HG03097 (cell line): ENCODE data around the gene MT1E.
"Not testable (repeated sequence)": the region's sequence is repeated elsewhere in the genome, so short reads cannot be mapped to it uniquely, and the experiment has no call there.

Experiments
- ATAC-seq: cut with Tn5 transposase; IDR thresholded peaks from one replicate; pipeline ENCODE4 v1.9.1; 2021; ENCODE audit not compliant: unreplicated experiment, low FRiP score

Gene MT1E

GRCh38 chr16:56643080-56643778 is 17.6 kb downstream of the MT1E start:
- ATAC-seq, result no peak

GRCh38 chr16:56643833-56644232 is 18.3 kb downstream of the MT1E start:
- no peak for ATAC-seq

- no peak for ATAC-seq
These were observed 19.7 kb downstream of the MT1E start for GRCh38 chr16:56645311-56645710.

GRCh38 chr16:56645838-56646237 is 20.3 kb downstream of the MT1E start:
- no peak for ATAC-seq

DNA sequence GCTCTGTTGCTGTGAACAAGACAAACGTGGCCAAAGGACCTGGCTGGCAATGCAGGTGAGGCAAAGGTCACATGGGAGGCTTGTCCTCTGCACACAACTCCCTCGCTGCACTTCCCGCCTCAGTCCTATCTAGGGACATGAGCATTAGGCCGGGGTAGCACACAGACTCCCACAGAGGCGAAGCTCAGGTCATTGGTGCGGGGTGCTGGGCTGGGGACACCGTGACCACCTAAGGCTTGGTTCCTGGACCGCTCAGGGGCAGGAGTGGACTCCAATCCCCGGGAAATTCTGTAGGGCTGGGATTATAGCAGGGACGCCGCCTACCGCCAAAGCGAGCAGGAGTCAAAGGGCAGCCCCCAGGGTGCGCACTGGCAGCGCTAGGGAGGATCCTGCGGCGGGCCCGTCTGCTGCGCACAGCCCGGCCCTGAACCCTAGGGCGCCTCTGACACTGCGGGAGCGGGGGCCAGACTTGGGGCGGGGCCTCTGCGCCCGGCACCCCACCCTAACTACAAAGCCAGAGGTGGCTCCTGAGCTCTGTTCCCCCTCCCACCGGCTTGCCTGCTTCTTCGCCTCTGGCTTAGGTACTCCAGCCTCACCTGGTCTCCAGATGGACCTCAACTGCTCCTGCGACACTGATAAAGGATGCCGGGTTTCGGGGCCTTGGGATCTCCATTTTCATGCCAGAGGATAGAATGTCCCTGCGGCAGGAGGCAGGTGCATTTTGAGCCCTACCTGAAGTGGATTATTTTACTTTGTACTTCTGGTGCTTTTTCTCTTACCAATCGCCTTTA is 22.3 kb downstream of the MT1E start:
- no peak for ATAC-seq

GRCh38 chr16:56649271-56649670 is 23.7 kb downstream of the MT1E start:
- no peak for ATAC-seq

GRCh38 chr16:56649820-56650219 is 24.2 kb downstream of the MT1E start:
- no peak for ATAC-seq

DNA sequence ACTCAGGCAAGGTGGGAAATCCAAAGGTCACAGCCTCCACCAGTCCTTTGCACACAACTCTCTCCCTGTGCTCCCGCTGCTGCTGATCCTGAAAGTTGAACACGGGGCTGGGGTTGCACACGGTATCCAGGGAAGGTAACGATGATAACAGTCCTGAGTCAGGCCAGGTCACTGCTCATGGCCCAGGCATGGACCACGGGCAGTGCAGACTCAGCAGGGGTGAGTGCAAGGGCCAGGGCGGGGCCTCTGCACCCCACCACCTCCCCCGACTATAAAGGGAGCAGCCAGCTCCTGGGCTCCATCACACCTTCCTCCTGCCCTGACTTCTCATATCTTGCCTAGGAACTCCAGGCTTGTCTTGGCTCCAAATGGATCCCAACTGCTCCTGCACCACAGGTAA is 26.0 kb downstream of the MT1E start, which contains the start of gene MT1B:
MT1B (plus strand) TSS at position 301 of the 400 bp plus-strand sequence; CDS start at position 369, 68 bp downstream.
- ATAC-seq, result no peak

DNA sequence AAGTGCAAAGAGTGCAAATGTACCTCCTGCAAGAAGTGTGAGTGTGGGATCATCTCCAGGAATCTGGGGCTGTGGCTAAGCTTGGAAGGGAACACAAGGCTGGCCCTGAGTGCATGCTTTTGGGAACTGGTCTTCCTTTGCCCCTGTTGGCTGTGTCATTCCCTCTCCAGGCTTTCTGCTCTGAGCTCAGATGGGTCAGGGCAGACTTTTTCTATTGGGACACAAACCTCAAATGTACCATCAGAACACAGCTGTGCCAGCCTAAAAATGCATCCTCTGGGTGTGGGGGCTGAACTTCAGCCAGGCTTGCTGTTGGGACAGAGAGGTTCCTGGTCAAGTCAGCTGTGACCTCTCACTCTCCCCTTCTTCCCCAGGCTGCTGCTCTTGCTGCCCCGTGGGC is 27.0 kb downstream of the MT1E start:
- ATAC-seq, result no peak

DNA sequence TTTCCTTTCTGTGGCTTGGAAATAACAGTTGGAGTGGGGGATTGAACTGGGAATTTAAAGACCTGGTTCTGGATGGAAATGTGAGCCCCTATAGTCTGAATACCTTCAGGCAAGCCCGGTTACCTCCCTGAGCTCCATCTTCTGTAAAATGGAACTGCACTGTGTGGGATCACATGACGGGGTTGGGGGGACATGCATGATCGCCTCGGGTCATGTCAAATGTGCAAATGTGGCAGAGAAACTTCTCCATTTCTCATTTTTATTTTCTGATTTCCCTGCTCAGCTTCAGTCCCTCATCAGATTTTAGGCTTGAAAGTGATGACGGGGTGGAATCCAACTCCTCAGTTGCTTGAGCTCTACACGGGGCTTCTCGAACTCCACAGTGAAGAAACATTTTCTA is 27.6 kb downstream of the MT1E start:
- no peak for ATAC-seq

- no peak for ATAC-seq
These were observed 32.2 kb downstream of the MT1E start, which contains the start of gene MT1F for GRCh38 chr16:56657555-56658326. Gene MT1F (plus strand): TSS chr16:56657959. CDS start chr16:56658059, 100 bp downstream.

- ATAC-seq, result no peak
These were observed 32.8 kb downstream of the MT1E start for GRCh38 chr16:56658327-56658875.

GRCh38 chr16:56662357-56663354 is 37.1 kb downstream of the MT1E start:
- no peak for ATAC-seq

DNA sequence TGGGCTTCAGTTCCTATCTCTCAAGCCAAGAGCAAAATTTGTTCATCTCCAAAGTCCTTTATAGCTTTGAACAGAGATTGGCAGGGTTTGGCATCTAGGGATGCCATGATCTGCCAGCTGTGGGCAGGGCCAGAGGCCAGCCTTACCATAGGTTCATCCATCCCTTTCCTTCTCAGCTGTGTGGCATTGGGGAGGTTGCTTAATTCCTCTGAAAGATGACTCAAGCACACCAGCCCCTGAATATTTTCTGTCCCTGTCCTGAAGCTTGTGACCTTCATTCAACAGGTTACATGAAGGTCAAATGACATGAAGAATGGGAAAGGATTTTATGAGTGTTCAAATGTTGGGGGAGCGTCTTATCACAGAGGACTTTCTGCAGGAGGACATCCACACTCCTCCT is 38.9 kb downstream of the MT1E start:
- no peak for ATAC-seq

DNA sequence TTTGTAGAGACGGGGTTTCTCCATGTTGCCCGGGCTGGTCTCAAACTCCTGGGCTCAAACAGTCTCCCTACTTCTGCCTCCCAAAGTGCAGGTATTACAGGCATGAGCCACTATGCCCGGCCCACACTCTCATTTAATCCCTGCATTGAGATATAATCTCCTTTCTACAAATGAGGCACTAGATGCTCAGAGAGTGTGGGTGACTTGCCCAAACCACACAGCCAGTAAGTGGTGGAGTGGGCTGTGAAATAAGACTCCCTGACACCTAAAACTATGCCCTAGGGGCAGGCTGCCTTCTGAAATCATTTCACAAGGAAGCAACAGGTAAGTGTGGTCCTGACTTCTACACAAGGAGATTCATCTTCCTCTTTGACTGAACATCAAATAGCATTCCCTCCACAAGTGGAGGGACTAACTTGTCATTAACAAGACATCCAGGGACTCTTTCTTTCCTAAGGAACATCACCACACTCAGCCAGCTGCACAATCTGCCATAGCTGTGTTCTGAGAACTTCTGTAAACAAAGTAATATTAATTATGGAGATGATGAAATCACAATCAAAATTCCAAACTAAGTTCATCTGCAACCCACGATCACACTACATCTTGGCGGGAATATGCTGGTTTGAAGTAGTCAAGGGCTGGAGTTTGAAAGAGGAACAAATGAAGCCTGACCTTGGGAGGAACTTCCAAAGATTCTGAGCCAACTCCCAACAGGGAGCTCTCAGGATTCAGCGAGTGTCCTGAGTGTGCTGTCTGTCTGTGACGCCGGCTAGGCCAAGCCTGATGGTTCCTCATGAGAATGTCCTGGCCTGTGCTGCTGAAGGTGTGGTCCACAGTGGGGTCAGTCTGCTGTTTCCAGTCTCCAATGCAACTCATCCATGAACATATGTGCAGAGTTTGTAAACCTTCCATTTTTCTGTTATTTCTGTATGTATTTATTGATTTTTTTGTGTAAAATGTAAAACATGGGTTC is 40.0 kb downstream of the MT1E start:
- ATAC-seq, result not testable (repeated sequence)

DNA sequence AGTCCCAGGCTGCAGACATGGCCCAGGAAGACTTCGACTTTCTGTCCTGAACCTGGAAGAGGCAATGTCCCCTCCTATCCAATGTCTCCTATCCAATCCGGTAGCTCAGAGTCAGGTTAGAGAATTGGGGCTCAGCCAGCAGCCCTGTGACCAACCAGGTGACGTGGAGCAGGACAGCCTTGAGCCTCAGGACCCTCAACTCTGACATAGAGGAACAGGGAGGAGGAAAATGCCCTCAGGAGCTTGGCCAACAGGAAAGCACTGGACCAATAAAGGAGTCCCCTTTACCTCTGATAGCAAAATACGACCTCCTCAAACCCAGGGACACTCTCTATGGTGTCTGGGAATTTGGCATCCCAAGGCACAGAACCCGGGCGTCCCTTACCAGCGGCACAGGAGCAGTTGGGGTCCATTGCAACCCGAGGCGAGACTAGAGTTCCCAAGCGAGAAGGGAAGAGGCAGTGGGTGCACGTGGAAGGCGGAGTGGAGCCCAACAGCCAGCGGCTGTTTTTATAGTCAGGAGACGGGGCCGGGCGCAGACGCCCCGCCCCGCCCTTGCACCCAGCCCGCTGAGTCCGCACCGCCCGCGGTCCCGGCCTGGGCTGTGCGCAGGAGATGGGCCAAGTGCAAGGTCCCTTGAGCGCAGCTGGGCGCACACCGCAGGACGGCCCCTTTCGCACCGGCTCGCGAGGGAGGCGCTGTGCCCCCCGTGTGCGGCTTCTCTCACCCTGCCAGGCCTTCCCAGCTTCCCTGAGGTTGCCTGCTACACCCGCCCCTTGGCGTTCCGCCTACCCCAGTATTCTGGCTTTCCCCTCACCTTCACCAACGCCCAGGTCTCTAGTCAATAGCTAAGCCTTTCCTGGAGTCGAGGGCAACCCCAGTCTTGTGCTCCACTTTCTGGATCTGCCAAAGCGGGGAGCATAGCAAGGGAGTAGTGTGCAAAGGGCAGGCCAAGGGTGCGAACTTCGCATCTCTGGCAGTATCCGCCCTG is 42.3 kb downstream of the MT1E start, which contains the start of gene MT1G:
MT1G (minus strand) TSS at position 485 of the 991 bp plus-strand sequence; CDS start at position 413, 72 bp downstream.
- no peak for ATAC-seq
